Pancreas (tissue), 10 donors: ENCODE results near the gene CYTH4. TPM values are rescaled to one million over a fixed set of nuclear protein-coding genes. Genes with fewer than 3 reads are reported as not detected.

Experiments used
- ATAC-seq, 4 donors: fragments of 200-7000 bp; cut with Tn5 transposase; one replicate each; pipeline versions ENCODE4 v1.8.0 to v1.9.1; 2020; ENCODE audit warnings: mild to moderate bottlenecking in 4 of 4, moderate library complexity in 4 of 4
- DNase-seq, 6 donors: peaks; one replicate each; pipeline ENCODE4 v3.0.0-alpha.2; 2020
- FAIRE-seq: peaks from 2 replicates; lab custom pipeline; 2012; peaks lifted over from hg19 to GRCh38; lab: Jason Lieb, UNC
- H3K27ac ChIP-seq, 4 donors: fragments of 200-600 bp; sonication (generic); 1 replicate in 3 of 4; 2 replicates in 1 of 4; pipeline versions ENCODE4 v1.5.0 to v1.8.0; 2020
- H3K27me3 ChIP-seq, 4 donors: fragments of 200-600 bp; one replicate each; pipeline ENCODE4 v1.8.0; 2021
- H3K36me3 ChIP-seq, 3 donors: fragments of 200-600 bp; sonication (generic) in 1 of 3; one replicate each; pipeline versions ENCODE4 v1.5.0 to v1.8.0; 2020 to 2021
- H3K4me1 ChIP-seq, 3 donors: fragments of 200-600 bp; one replicate each; pipeline ENCODE4 v1.8.0; 2021
- H3K4me3 ChIP-seq, 4 donors: fragments of 200-600 bp; sonication (generic) in 2 of 4; one replicate each; pipeline versions ENCODE4 v1.5.0 to v1.8.0; 2020 to 2021
- H3K9me3 ChIP-seq, 4 donors: fragments of 200-600 bp; one replicate each; pipeline ENCODE4 v1.8.0; 2021
- CTCF ChIP-seq, 4 donors: fragments of 200-600 bp; sonication (generic) in 3 of 4; IDR thresholded peaks; one replicate each; pipeline versions ENCODE4 v1.5.0 to v1.8.0; 2021; ENCODE audit warnings: antibody characterized with exemption in 4 of 4
- WGBS, 2 donors: extraction: QIAGEN DNeasy Blood & Tissue Kit; methylation state at CpG; one replicate each; pipeline ENCODE4 v1.1.7; 2013; 5-methylcytosine and 5-hydroxymethylcytosine counted together
- intact Hi-C, 3 donors: fragments of 100-400 bp; cut with DNase I; formaldehyde crosslinking; loops; one replicate each; pipeline versions ENCODE4 v1.11.1 to v1.14.2; 2022
- polyA plus RNA-seq, 2 donors: library from polyadenylated mRNA; stranded (reverse); fragments of 200-250 nt; gene quantifications; one replicate each; pipeline ENCODE4 v1.2.3, GENCODE V29; 2013
- total RNA-seq, 6 donors: library from RNA; stranded (reverse); fragmentation: NEBNext Ultra II Directional in 4 of 6; extraction: Animal tissue kit (Norgen Biotek cat#: 25700) in 4 of 6; gene quantifications; one replicate each; pipeline versions ENCODE4 v1.2.1 to v1.2.4, GENCODE V29; 2021 to 2023
- donor health status: healthy with polysubstance abuse.
- donor health status: DM: no; HTN: no; CAD: no; lungs with moderate emphysema.
- donor health status: DM: no; HTN: no; CAD: no.
- donor health status: control.
- donor health status: control.
- donor health status: Bipolar disorder and iron deficiency.
- donor health status: DM: yes; HTN: yes; CAD: no.
- donor health status: DM: no; HTN: no; CAD: no.
- donor health status: DM: no; HTN: no; CAD: no.
- donor health status: DM: yes; HTN: yes; CAD: no.

Gene CYTH4
- total and polyA plus RNA-seq, 8 donors, result 0.79 to 12.0 (median 2.8) TPM

- H3K9me3 ChIP-seq, result no peaks in the 10 kb centered on the region
- H3K27me3 ChIP-seq, result peaks cover 0 to 16% (median 0%) of the 10 kb centered on the region in 4 donors
- ATAC-seq (no peak), DNase-seq (no peak), FAIRE-seq (no peak)
- H3K4me3 ChIP-seq, result no peak overlapping the region
- H3K27ac ChIP-seq, result no peak overlapping the region
- H3K4me1 ChIP-seq, result no peaks in the 10 kb centered on the region
- TF ChIP-seq CTCF (IDR thresholded peaks at IDR 0.05), result no peak
- H3K36me3 ChIP-seq, result no peaks in the 10 kb centered on the region
- intact Hi-C loops, result no loop called here
- WGBS, 2 donors, result 50 to 54% methylated on average over 11 of the region's 11 CpGs
These were observed 51.6 kb downstream of the CYTH4 start for GRCh38 chr22:37333724-37334460.

GRCh38 chr22:37334461-37334858, 52.2 kb downstream of the CYTH4 start:
- 2 to 5% methylated on average over 35 to 42 of the region's 42 CpGs for WGBS, 2 donors
- no peak for FAIRE-seq
- H3K27me3 ChIP-seq, result peaks cover 0 to 16% (median 0%) of the 10 kb centered on the region in 4 donors
- peak in 1 of 6 donors; percentile 36 for DNase-seq
- no peak for ATAC-seq
- H3K4me3 ChIP-seq, result no peak overlapping the region
- H3K36me3 ChIP-seq, result no peaks in the 10 kb centered on the region
- H3K27ac ChIP-seq, result no peak overlapping the region
- H3K4me1 ChIP-seq, result no peaks in the 10 kb centered on the region
- intact Hi-C loops, result no loop called here
- H3K9me3 ChIP-seq, result no peaks in the 10 kb centered on the region
- no peak for TF ChIP-seq CTCF (IDR thresholded peaks at IDR 0.05)

- H3K4me3 ChIP-seq, result no peak overlapping the region
- WGBS, 2 donors, result 13 to 17% methylated on average over 50 of the region's 50 CpGs
- DNase-seq, result peak in 1 of 6 donors; percentile 54
- peaks cover 0 to 16% (median 0%) of the 10 kb centered on the region in 4 donors for H3K27me3 ChIP-seq
- H3K9me3 ChIP-seq, result no peaks in the 10 kb centered on the region
- intact Hi-C loops, result no loop called here
- H3K36me3 ChIP-seq, result no peaks in the 10 kb centered on the region
- no peak overlapping the region for H3K27ac ChIP-seq
- no peak for TF ChIP-seq CTCF (IDR thresholded peaks at IDR 0.05)
- no peak for FAIRE-seq
- no peaks in the 10 kb centered on the region for H3K4me1 ChIP-seq
- no peak for ATAC-seq
These were observed 52.8 kb downstream of the CYTH4 start for GRCh38 chr22:37334859-37335805.

- Histone ChIP-seq H3K4me3 (no peak overlapping the region), H3K4me1 (no peaks in the 10 kb centered on the region), H3K27me3 (peaks cover 0 to 16% (median 0%) of the 10 kb centered on the region in 4 donors), H3K36me3 (no peaks in the 10 kb centered on the region), H3K9me3 (no peaks in the 10 kb centered on the region), H3K27ac (no peak overlapping the region)
- 32 to 44% methylated on average over 6 to 7 of the region's 7 CpGs for WGBS, 2 donors
- FAIRE-seq, result no peak
- TF ChIP-seq CTCF (IDR thresholded peaks at IDR 0.05), result no peak
- peak in 1 of 6 donors; percentile 19 for DNase-seq
- no peak for ATAC-seq
- intact Hi-C loops, result no loop called here
These were observed 53.5 kb downstream of the CYTH4 start for GRCh38 chr22:37335806-37336199.
